ENCODE results near the gene PRDM2.

PRDM2 gene

GRCh38 chr1:13871886-13872285 is 171.9 kb downstream of the PRDM2 start:
- TF ChIP-seq, protein P1, sequence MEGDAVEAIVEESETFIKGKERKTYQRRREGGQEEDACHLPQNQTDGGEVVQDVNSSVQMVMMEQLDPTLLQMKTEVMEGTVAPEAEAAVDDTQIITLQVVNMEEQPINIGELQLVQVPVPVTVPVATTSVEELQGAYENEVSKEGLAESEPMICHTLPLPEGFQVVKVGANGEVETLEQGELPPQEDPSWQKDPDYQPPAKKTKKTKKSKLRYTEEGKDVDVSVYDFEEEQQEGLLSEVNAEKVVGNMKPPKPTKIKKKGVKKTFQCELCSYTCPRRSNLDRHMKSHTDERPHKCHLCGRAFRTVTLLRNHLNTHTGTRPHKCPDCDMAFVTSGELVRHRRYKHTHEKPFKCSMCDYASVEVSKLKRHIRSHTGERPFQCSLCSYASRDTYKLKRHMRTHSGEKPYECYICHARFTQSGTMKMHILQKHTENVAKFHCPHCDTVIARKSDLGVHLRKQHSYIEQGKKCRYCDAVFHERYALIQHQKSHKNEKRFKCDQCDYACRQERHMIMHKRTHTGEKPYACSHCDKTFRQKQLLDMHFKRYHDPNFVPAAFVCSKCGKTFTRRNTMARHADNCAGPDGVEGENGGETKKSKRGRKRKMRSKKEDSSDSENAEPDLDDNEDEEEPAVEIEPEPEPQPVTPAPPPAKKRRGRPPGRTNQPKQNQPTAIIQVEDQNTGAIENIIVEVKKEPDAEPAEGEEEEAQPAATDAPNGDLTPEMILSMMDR (IDR thresholded peaks at IDR 0.05; ENCODE audit: low read depth, low read length) = no peak
- no peaks in the 10 kb centered on the region for H3K36me3 ChIP-seq
- no peak overlapping the region for H3K27ac ChIP-seq
- H3K9me3 ChIP-seq (ENCODE audit: severe bottlenecking) = no peaks in the 10 kb centered on the region
- DNase-seq = no peak
- H3K4me3 ChIP-seq (ENCODE audit: low read depth, low read length) = no peak overlapping the region
- peaks cover 77% of the 10 kb centered on the region for H3K27me3 ChIP-seq (ENCODE audit: insufficient read depth, low read depth, severe bottlenecking)

DNA sequence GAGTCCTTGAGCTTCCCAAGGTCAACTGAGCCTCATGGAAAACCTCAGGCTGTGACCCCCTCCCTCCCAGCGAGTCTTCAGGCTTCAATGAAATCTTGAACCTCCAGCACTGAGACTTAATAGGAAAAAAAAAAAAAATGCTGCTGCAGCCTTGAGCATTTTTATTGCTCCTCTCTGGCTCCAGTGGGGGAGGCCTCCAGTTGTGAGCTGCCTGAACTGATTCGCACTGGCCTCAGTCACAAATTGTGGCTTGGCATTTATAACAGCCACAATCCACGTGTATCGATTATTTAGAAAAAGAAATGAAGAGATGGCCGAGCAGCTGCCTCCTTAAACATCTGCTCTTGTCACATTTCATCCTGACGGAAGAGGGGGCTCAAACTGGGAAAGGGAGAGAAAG is 173.0 kb downstream of the PRDM2 start:
- Histone ChIP-seq H3K4me3 (ENCODE audit: low read depth, low read length) (no peak overlapping the region), H3K27ac (no peak overlapping the region), H3K27me3 (ENCODE audit: insufficient read depth, low read depth, severe bottlenecking) (peaks cover 81% of the 10 kb centered on the region), H3K9me3 (ENCODE audit: severe bottlenecking) (no peaks in the 10 kb centered on the region), H3K36me3 (no peaks in the 10 kb centered on the region)
- DNase-seq = no peak
- TF ChIP-seq, protein P1 (IDR thresholded peaks at IDR 0.05; ENCODE audit: low read depth, low read length) = no peak

Measured in WERI-Rb-1 (cell line).